Neural cell (in vitro differentiated cells): ENCODE results near the gene ADCY6. TPM values are rescaled to one million over a fixed set of nuclear protein-coding genes. Genes with fewer than 3 reads are reported as not detected.

ENCODE experiments used
- H2AFZ ChIP-seq: fragments of 200-600, 300-800 bp; sonication (generic), shearing (Covaris generic); 2 replicates; pipeline ENCODE4 v1.6.0; 2014; ENCODE audit warnings: low read depth, mild to moderate bottlenecking, antibody characterized with exemption, low read length, moderate library complexity
- H3F3A ChIP-seq: fragments of 200-600 bp; shearing (Covaris generic); 2 replicates; pipeline ENCODE4 v1.6.1; 2016; ENCODE audit warnings: mild to moderate bottlenecking, moderate library complexity, mixed read lengths, antibody characterized with exemption, low read length; ENCODE audit not compliant: insufficient read depth, poor library complexity, severe bottlenecking
- H3K27ac ChIP-seq: fragments of 200-600, 300-800 bp; sonication (generic), shearing (Covaris generic); 2 replicates; pipeline ENCODE4 v1.5.1; 2014; ENCODE audit warnings: mild to moderate bottlenecking, low read length, moderate library complexity
- H3K27me3 ChIP-seq: fragments of 300-800, 200-600 bp; sonication (generic), shearing (Covaris generic); 2 replicates; pipeline ENCODE4 v1.6.0; 2014; ENCODE audit warnings: mild to moderate bottlenecking, low read depth, low read length, moderate library complexity; ENCODE audit not compliant: insufficient read depth
- H3K36me3 ChIP-seq: fragments of 300-800, 200-600 bp; sonication (generic), shearing (Covaris generic); 2 replicates; pipeline ENCODE4 v1.5.1; 2014; ENCODE audit warnings: mild to moderate bottlenecking, antibody characterized with exemption, low read length, moderate library complexity; ENCODE audit not compliant: insufficient read depth
- H3K4me2 ChIP-seq: fragments of 300-800, 200-600 bp; sonication (generic), shearing (Covaris generic); 2 replicates; pipeline ENCODE4 v1.6.0; 2014; ENCODE audit warnings: mild to moderate bottlenecking, low read length
- H3K4me3 ChIP-seq: fragments of 300-800, 200-600 bp; sonication (generic), shearing (Covaris generic); 2 replicates; pipeline ENCODE4 v1.5.1; 2014; ENCODE audit warnings: mild to moderate bottlenecking, low read length, moderate library complexity
- H3K79me2 ChIP-seq: fragments of 200-600 bp; shearing (Covaris generic); replicated peaks from 2 replicates; pipeline ENCODE4 v1.6.0; 2014; ENCODE audit warnings: mild to moderate bottlenecking, low read length, moderate library complexity; ENCODE audit not compliant: insufficient read depth
- H3K9ac ChIP-seq: fragments of 300-800, 200-600 bp; sonication (generic), shearing (Covaris generic); 2 replicates; pipeline ENCODE4 v1.6.1; 2016; ENCODE audit warnings: mild to moderate bottlenecking, low read length, mixed read lengths
- H3K9me2 ChIP-seq: fragments of 200-600 bp; shearing (Covaris generic); 2 replicates; pipeline ENCODE4 v1.6.1; 2016; ENCODE audit warnings: mild to moderate bottlenecking, low read length, mixed read lengths; ENCODE audit not compliant: insufficient read depth
- H3K9me3 ChIP-seq: fragments of 200-600, 300-800 bp; sonication (generic), shearing (Covaris generic); 2 replicates; pipeline ENCODE4 v1.6.1; 2016; ENCODE audit warnings: mild to moderate bottlenecking, mixed run types, low read length, moderate library complexity, mixed read lengths
- H4K20me1 ChIP-seq: fragments of 200-600 bp; shearing (Covaris generic); 2 replicates; pipeline ENCODE4 v1.6.1; 2016; ENCODE audit warnings: mild to moderate bottlenecking, mixed run types; ENCODE audit not compliant: insufficient read depth
- EP300 ChIP-seq: fragments of 450-650 bp; conservative IDR thresholded peaks from 2 replicates; pipeline ENCODE4 v1.6.1; 2014; ENCODE audit warnings: antibody characterized with exemption, mild to moderate bottlenecking, moderate library complexity; ENCODE audit not compliant: poor library complexity, severe bottlenecking
- EZH2 ChIP-seq: fragments of 200-600, 300-800 bp; shearing (Covaris generic), sonication (generic); IDR thresholded peaks from 2 replicates; pipeline ENCODE4 v1.6.1; 2014; ENCODE audit warnings: antibody characterized with exemption, low read length, borderline replicate concordance, mild to moderate bottlenecking; ENCODE audit not compliant: insufficient read depth, poor library complexity, severe bottlenecking
- MXI1 ChIP-seq: fragments of 450-650 bp; conservative IDR thresholded peaks from 2 replicates; pipeline ENCODE4 v1.6.1; 2014; ENCODE audit warnings: antibody characterized with exemption, mild to moderate bottlenecking; ENCODE audit not compliant: poor library complexity, severe bottlenecking
- POLR2AphosphoS5 ChIP-seq: IDR thresholded peaks from 2 replicates; pipeline ENCODE4 v1.6.1; 2012
- RAD21 ChIP-seq: fragments of 450-650 bp; conservative IDR thresholded peaks from 2 replicates; pipeline ENCODE4 v1.6.1; 2014; ENCODE audit warnings: antibody characterized with exemption, mild to moderate bottlenecking, moderate library complexity
- SMC3 ChIP-seq: fragments of 450-650 bp; conservative IDR thresholded peaks from 2 replicates; pipeline ENCODE4 v1.6.1; 2014; ENCODE audit warnings: antibody characterized with exemption, mild to moderate bottlenecking, moderate library complexity; ENCODE audit not compliant: poor library complexity
- TAF1 ChIP-seq: IDR thresholded peaks from 2 replicates; pipeline ENCODE4 v1.6.1; 2012; ENCODE audit warnings: low read depth
- polyA plus RNA-seq: library from polyadenylated mRNA; depleted of rRNA; stranded (reverse); fragments of >200 nt; gene quantifications from 2 replicates; pipeline ENCODE4 v1.2.3, GENCODE V29; 2014
- TF ChIP-seq, protein P1 (sequence below): fragments of 450-650 bp; IDR thresholded peaks from 2 replicates; pipeline ENCODE4 v1.5.1; 2014; ENCODE audit warnings: antibody characterized with exemption, mild to moderate bottlenecking, moderate library complexity; ENCODE audit not compliant: poor library complexity, severe bottlenecking
- TF ChIP-seq, protein P2 (sequence below): IDR thresholded peaks from 2 replicates; pipeline ENCODE4 v1.6.1; 2012; ENCODE audit warnings: borderline replicate concordance

Gene ADCY6
- polyA plus RNA-seq, 1 donor from 2014 or later = 43.1 TPM

DNA sequence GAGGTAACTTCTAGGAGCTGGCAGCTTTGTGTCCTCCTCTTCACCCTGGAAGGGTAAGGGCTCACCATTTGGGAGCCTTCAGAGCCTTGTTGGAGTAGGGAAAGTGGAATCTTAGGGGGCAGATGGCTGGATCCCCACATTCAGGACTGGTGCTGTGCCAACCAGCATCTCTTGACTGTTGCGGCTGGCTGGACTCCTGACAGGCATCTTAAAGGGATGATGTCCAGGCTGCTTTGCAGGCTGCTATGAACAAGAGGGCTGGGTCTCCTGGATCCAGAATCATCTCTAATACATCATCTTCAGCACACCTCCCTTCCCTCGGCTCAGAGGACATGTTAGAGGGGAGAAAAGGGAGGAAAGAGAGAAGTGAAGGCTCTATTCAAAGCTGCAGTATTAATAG lies 33.8 kb upstream of the ADCY6 start:
- Histone ChIP-seq H3K36me3 (no peaks in the 10 kb centered on the region), H3K9ac (no peak overlapping the region), H3K9me3 (no peaks in the 10 kb centered on the region), H3K9me2 (no peaks in the 10 kb centered on the region), H3F3A (no peaks in the 10 kb centered on the region), H3K27ac (no peak overlapping the region), H3K4me2 (no peak overlapping the region), H3K27me3 (no peaks in the 10 kb centered on the region), H4K20me1 (peaks cover 3% of the 10 kb centered on the region), H3K79me2 (peaks cover 28% of the 10 kb centered on the region), H2AFZ (no peak overlapping the region), H3K4me3 (no peak overlapping the region)
- TF ChIP-seq EZH2 (no peak), EP300 (no peak), MXI1 (no peak), RAD21 (no peak), TAF1 (no peak), POLR2AphosphoS5 (no peak), SMC3 (no peak)
- TF ChIP-seq, protein P1, sequence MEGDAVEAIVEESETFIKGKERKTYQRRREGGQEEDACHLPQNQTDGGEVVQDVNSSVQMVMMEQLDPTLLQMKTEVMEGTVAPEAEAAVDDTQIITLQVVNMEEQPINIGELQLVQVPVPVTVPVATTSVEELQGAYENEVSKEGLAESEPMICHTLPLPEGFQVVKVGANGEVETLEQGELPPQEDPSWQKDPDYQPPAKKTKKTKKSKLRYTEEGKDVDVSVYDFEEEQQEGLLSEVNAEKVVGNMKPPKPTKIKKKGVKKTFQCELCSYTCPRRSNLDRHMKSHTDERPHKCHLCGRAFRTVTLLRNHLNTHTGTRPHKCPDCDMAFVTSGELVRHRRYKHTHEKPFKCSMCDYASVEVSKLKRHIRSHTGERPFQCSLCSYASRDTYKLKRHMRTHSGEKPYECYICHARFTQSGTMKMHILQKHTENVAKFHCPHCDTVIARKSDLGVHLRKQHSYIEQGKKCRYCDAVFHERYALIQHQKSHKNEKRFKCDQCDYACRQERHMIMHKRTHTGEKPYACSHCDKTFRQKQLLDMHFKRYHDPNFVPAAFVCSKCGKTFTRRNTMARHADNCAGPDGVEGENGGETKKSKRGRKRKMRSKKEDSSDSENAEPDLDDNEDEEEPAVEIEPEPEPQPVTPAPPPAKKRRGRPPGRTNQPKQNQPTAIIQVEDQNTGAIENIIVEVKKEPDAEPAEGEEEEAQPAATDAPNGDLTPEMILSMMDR = no peak
- TF ChIP-seq, protein P2, sequence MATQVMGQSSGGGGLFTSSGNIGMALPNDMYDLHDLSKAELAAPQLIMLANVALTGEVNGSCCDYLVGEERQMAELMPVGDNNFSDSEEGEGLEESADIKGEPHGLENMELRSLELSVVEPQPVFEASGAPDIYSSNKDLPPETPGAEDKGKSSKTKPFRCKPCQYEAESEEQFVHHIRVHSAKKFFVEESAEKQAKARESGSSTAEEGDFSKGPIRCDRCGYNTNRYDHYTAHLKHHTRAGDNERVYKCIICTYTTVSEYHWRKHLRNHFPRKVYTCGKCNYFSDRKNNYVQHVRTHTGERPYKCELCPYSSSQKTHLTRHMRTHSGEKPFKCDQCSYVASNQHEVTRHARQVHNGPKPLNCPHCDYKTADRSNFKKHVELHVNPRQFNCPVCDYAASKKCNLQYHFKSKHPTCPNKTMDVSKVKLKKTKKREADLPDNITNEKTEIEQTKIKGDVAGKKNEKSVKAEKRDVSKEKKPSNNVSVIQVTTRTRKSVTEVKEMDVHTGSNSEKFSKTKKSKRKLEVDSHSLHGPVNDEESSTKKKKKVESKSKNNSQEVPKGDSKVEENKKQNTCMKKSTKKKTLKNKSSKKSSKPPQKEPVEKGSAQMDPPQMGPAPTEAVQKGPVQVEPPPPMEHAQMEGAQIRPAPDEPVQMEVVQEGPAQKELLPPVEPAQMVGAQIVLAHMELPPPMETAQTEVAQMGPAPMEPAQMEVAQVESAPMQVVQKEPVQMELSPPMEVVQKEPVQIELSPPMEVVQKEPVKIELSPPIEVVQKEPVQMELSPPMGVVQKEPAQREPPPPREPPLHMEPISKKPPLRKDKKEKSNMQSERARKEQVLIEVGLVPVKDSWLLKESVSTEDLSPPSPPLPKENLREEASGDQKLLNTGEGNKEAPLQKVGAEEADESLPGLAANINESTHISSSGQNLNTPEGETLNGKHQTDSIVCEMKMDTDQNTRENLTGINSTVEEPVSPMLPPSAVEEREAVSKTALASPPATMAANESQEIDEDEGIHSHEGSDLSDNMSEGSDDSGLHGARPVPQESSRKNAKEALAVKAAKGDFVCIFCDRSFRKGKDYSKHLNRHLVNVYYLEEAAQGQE = no peak

DNA sequence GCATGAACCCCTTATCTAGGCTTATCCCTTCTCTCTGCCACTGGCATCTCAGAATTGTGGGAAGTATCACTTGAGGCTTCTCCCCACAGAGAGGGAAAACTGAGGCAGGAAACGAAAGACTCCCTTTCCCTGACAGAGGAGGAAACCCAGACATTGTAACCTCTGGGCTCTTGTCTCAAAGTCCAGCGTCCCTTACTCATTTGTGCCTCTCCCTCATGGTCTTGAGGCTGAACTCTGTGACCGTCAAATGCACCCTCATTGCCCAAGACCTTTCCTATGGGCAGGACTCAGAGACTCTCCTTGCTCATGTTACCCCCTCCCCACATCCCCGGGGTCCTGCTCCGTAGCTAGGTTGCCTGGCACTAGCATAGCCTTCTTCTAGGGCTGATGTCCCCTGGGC lies 33.2 kb upstream of the ADCY6 start:
- TF ChIP-seq EZH2 = no peak
- TF ChIP-seq MXI1 = no peak
- TF ChIP-seq EP300 = no peak
- TF ChIP-seq, protein P1 = no peak
- TF ChIP-seq, protein P2 = no peak
- no peak overlapping the region for H3K4me3 ChIP-seq
- no peak overlapping the region for H3K4me2 ChIP-seq
- H3K27me3 ChIP-seq = no peaks in the 10 kb centered on the region
- H3K79me2 ChIP-seq = peaks cover 34% of the 10 kb centered on the region
- no peaks in the 10 kb centered on the region for H3K36me3 ChIP-seq
- H3K9ac ChIP-seq = no peak overlapping the region
- no peaks in the 10 kb centered on the region for H3F3A ChIP-seq
- H4K20me1 ChIP-seq = peaks cover 3% of the 10 kb centered on the region
- H3K9me2 ChIP-seq = no peaks in the 10 kb centered on the region
- no peaks in the 10 kb centered on the region for H3K9me3 ChIP-seq
- no peak overlapping the region for H2AFZ ChIP-seq
- H3K27ac ChIP-seq = no peak overlapping the region
